PC-9 (cell line): Measurements from ENCODE around the gene FOXA3. TPM values are rescaled to one million over a fixed set of nuclear protein-coding genes. Genes with fewer than 3 reads are reported as not detected.

Experiments used
- Bru-seq: library from RNA; stranded (reverse); fragments of 400-500 nt; gene quantifications from one replicate; lab custom pipeline; 2021; lab: Mats Ljungman, UMichigan
- BruChase-seq, 2 experiments: library from RNA; stranded (reverse); fragments of 400-500 nt; gene quantifications; one replicate each; lab custom pipeline; 2021; lab: Mats Ljungman, UMichigan
- BruUV-seq: library from RNA; stranded (reverse); fragments of 400-500 nt; replicated peaks from 2 replicates; lab custom pipeline; 2021; lab: Mats Ljungman, UMichigan
- CTCF ChIA-PET: fragments of 300-600 bp; sonication (Branson Sonifier 250); formaldehyde crosslinking; loops from one replicate; lab custom pipeline; 2022; ENCODE audit warnings: antibody characterized with exemption; lab: Charles Lee
- POLR2A ChIA-PET: fragments of 300-600 bp; sonication (Branson Sonifier 250); formaldehyde crosslinking; loops from one replicate; lab custom pipeline; 2022; ENCODE audit warnings: antibody characterized with exemption; ENCODE audit not compliant: unreplicated experiment; lab: Charles Lee
- DNase-seq, 2 experiments: peaks; one replicate each; pipeline versions ENCODE4 v3.0.0 to v3.0.0-alpha.2; 2015 to 2022; ENCODE audit warnings: mixed read lengths in 1 of 2
- H2AFZ ChIP-seq: fragments of 200-600 bp; sonication (generic); 2 replicates; pipeline ENCODE4 v1.8.1; 2017; ENCODE audit warnings: antibody characterized with exemption
- H3F3A ChIP-seq: fragments of 200-600 bp; sonication (generic); 2 replicates; pipeline ENCODE4 v1.8.1; 2017; ENCODE audit warnings: antibody characterized with exemption, mild to moderate bottlenecking, low read depth; ENCODE audit not compliant: insufficient read depth
- H3K27ac ChIP-seq: fragments of 200-600 bp; sonication (generic); 2 replicates; pipeline ENCODE4 v1.6.1; 2016; ENCODE audit warnings: mixed run types
- H3K27me3 ChIP-seq: fragments of 200-600 bp; sonication (generic); 2 replicates; pipeline ENCODE4 v1.6.1; 2016; ENCODE audit warnings: low read depth, mixed run types; ENCODE audit not compliant: insufficient read depth
- H3K36me3 ChIP-seq: fragments of 200-600 bp; sonication (generic); 2 replicates; pipeline ENCODE4 v1.6.1; 2016; ENCODE audit warnings: low read depth, mixed run types
- H3K4me1 ChIP-seq: fragments of 200-600 bp; sonication (generic); replicated peaks from 2 replicates; pipeline ENCODE4 v1.6.1; 2016; ENCODE audit warnings: mixed run types; ENCODE audit not compliant: insufficient read depth
- H3K4me2 ChIP-seq: fragments of 200-600 bp; sonication (generic); 2 replicates; pipeline ENCODE4 v1.6.1; 2017; ENCODE audit warnings: mixed run types
- H3K4me3 ChIP-seq: fragments of 200-600 bp; sonication (generic); 2 replicates; pipeline ENCODE4 v1.6.1; 2016; ENCODE audit warnings: mixed run types
- H3K79me2 ChIP-seq: fragments of 200-600 bp; sonication (generic); 2 replicates; pipeline ENCODE4 v1.6.1; 2017; ENCODE audit warnings: low read depth, mixed run types
- H3K9me2 ChIP-seq: fragments of 200-600 bp; sonication (generic); 2 replicates; pipeline ENCODE4 v1.8.1; 2017; ENCODE audit warnings: mild to moderate bottlenecking; ENCODE audit not compliant: insufficient read depth
- H3K9me3 ChIP-seq: fragments of 200-600 bp; sonication (generic); 2 replicates; pipeline ENCODE4 v1.8.1; 2016; ENCODE audit warnings: low read depth; ENCODE audit not compliant: insufficient read depth
- H4K20me1 ChIP-seq: fragments of 200-600 bp; sonication (generic); 2 replicates; pipeline ENCODE4 v1.8.1; 2017; ENCODE audit not compliant: insufficient read depth
- EZH2 ChIP-seq: fragments of 200-600 bp; sonication (generic); IDR thresholded peaks from 2 replicates; pipeline ENCODE4 v1.8.0; 2017; ENCODE audit warnings: antibody characterized with exemption, low read depth
- intact Hi-C: fragments of 100-400 bp; cut with micrococcal nuclease; formaldehyde crosslinking; loops from one replicate; pipeline ENCODE4 v1.10.0; 2022; ENCODE audit not compliant: unreplicated experiment
- long read RNA-seq: library from polyadenylated mRNA; stranded (forward); transcript quantifications from one replicate; pipeline ENCODE4 v2.0.0, GENCODE V29; 2022
- total RNA-seq: library from RNA; stranded (reverse); gene quantifications from 2 replicates; pipeline ENCODE4 v1.2.3, GENCODE V29; 2021
- TF ChIP-seq, protein P1 (sequence below): fragments of 200-600 bp; sonication (generic); conservative IDR thresholded peaks from 2 replicates; pipeline ENCODE4 v1.6.1; 2017; ENCODE audit warnings: mixed run types, antibody characterized with exemption, mild to moderate bottlenecking, moderate library complexity

Gene FOXA3
- not detected in 2 replicates for total RNA-seq
- Bru-seq, nascent RNA = not detected
- not detected for BruChase-seq, experiment 1, labeled RNA remaining after a 2-hour chase
- percentile 11 among the genes with signal in this experiment for BruChase-seq, experiment 2, labeled RNA remaining after a 6-hour chase
- long read RNA-seq = 0 reads

DNA sequence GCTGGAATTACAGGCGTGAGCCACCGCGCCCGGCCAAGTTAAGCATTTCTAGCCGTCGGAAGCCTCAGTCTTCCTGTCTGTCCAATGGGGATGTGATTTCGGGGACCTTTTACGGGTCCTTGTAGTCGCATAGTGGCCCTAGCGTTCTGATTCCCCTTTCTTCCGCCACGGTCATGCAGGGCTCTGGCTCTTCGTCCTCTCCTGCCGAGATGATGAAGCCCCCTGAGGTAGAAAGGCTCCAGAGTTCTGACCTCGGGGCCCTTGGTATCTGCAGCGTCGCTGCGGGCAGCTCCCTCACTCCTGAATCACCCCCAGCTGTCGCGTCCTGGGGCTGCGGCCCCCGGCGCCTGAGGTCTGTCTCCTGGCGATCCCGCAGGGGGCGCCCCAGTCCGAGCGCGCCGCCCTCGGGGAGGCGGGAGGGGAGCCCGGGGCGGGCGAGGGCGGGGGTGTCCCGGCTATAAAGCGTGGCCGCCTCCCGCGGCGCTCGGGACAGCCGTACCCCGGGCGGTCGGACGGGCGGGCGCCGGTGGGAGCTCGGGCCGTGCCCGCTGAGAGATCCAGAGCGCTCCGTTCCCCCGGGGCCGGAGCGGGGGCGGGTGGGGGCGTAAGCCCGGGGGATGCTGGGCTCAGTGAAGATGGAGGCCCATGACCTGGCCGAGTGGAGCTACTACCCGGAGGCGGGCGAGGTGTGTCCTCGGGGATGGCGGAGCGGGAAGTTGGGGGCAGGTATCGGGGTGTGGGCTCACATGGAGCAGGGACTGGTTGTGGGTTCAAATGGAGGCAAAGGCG lies at the start of gene FOXA3:
FOXA3 (plus strand) TSS at position 487 of the 789 bp plus-strand sequence; CDS start at position 618, 131 bp downstream.
- H3K4me3 ChIP-seq = peak within 1 kb of the TSS; percentile 67; the same call in 1 of the 2 replicates
- ChIA-PET CTCF (interaction anchor here (0.7 to 1.5 kb wide), 4 partner anchors 18 to 213 kb away, joined by 3 to 6 read pairs (median 4); no protein-coding TSS in a partner anchor), POLR2A (interaction anchor here (0.5 to 1.0 kb wide), 10 partner anchors 39 to 409 kb away, joined by 3 to 10 read pairs (median 4); partner anchors contain the start of genes CCDC61 and MYPOP)
- intact Hi-C loops = loop anchor here (1.0 to 10.0 kb wide), 3 partner anchors 22 to 401 kb away; partner anchors contain the start of gene IRF2BP1
- peak in 1 of 2 experiments; percentile 43 for DNase-seq
- H3K79me2 ChIP-seq = peaks cover 36% of the 10 kb centered on the region
- peaks cover 47% of the 10 kb centered on the region for H3K27me3 ChIP-seq
- peaks cover 19% of the 10 kb centered on the region; the same call in 1 of the 2 replicates for H3F3A ChIP-seq
- TF ChIP-seq, protein P1, sequence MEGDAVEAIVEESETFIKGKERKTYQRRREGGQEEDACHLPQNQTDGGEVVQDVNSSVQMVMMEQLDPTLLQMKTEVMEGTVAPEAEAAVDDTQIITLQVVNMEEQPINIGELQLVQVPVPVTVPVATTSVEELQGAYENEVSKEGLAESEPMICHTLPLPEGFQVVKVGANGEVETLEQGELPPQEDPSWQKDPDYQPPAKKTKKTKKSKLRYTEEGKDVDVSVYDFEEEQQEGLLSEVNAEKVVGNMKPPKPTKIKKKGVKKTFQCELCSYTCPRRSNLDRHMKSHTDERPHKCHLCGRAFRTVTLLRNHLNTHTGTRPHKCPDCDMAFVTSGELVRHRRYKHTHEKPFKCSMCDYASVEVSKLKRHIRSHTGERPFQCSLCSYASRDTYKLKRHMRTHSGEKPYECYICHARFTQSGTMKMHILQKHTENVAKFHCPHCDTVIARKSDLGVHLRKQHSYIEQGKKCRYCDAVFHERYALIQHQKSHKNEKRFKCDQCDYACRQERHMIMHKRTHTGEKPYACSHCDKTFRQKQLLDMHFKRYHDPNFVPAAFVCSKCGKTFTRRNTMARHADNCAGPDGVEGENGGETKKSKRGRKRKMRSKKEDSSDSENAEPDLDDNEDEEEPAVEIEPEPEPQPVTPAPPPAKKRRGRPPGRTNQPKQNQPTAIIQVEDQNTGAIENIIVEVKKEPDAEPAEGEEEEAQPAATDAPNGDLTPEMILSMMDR = no peak; the same call in 1 of the 2 replicates
- TF ChIP-seq EZH2 = peak; percentile 37; the same call in 1 of the 2 replicates
- H4K20me1 ChIP-seq = peaks cover 4% of the 10 kb centered on the region; the same call in 1 of the 2 replicates
- peak within 1 kb of the TSS; percentile 91 for H2AFZ ChIP-seq
- H3K9me3 ChIP-seq = no peaks in the 10 kb centered on the region
- H3K4me1 ChIP-seq = peaks cover 15% of the 10 kb centered on the region
- BruUV-seq = no TSS peak
- H3K36me3 ChIP-seq = peaks cover 11% of the 10 kb centered on the region; the same call in 1 of the 2 replicates
- H3K4me2 ChIP-seq = peak within 1 kb of the TSS; percentile 75
- no peak within 1 kb of the TSS for H3K27ac ChIP-seq
- no peaks in the 10 kb centered on the region for H3K9me2 ChIP-seq

DNA sequence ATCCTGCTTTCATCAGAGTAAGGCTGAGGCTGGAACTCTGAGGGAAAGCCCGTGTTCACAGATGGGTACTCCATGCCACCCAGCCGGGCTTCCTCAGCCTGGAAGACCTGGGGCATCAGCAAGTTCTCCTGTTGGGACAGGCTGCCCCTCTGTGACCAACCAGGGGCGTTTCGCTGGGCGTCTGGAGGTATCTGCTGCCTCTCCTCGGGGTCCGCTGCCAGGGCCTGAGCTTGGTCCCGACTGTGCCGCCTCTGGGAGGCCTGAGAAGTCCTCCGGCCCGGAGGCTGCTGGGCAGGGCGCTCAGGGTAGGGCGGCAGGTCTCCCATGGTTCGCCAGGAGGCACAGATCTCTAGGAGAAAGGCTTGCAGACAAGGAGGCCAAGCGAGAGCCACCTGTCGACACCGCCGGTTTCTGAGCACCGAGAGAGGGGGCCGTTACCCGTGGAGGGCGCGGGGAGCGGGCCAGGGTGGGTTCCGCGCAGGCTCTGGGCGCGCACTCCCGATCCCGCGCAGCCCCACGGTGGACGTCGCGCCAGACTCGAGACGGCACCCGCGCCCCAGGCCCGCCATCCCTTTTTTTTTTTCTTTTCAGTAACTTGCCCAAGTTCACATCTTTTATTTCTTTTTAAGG lies 49.2 kb upstream of the FOXA3 start, which contains the start of gene RSPH6A:
RSPH6A (minus strand) TSS at position 458 of the 630 bp plus-strand sequence; CDS start at position 326, 132 bp downstream.
- Histone ChIP-seq H3K9me2 (no peaks in the 10 kb centered on the region), H3K4me2 (no peak within 1 kb of the TSS), H3K36me3 (no peaks in the 10 kb centered on the region), H3K9me3 (no peaks in the 10 kb centered on the region), H3K27ac (no peak within 1 kb of the TSS), H2AFZ (no peak within 1 kb of the TSS), H3F3A (peaks cover 31% of the 10 kb centered on the region), H4K20me1 (peaks cover 4% of the 10 kb centered on the region; the same call in 1 of the 2 replicates), H3K4me1 (peaks cover under 1% of the 10 kb centered on the region; the same call in 1 of the 2 replicates), H3K27me3 (no peaks in the 10 kb centered on the region), H3K79me2 (no peaks in the 10 kb centered on the region), H3K4me3 (no peak within 1 kb of the TSS)
- DNase-seq = peak in 1 of 2 experiments; percentile 6
- BruUV-seq = no TSS peak
- TF ChIP-seq, protein P1 = no peak
- no peak for TF ChIP-seq EZH2
- ChIA-PET CTCF (interaction anchor here (0.5 to 1.5 kb wide), 2 partner anchors 45 to 140 kb away, joined by 4 to 10 read pairs; no protein-coding TSS in a partner anchor), POLR2A (no interaction called here)
- intact Hi-C loops = no loop called here
